GM19193 (cell line): Measurements from ENCODE around the gene TCF7.
A peak's percentile ranks its signal among the peaks of the same experiment; 100 is the strongest.

Experiments
- POLR2A ChIP-seq: IDR thresholded peaks from 4 replicates; pipeline ENCODE4 v1.6.1; 2011; ENCODE audit not compliant: insufficient read depth, insufficient read length; ENCODE audit errors: extremely low read depth

The TCF7 gene

DNA sequence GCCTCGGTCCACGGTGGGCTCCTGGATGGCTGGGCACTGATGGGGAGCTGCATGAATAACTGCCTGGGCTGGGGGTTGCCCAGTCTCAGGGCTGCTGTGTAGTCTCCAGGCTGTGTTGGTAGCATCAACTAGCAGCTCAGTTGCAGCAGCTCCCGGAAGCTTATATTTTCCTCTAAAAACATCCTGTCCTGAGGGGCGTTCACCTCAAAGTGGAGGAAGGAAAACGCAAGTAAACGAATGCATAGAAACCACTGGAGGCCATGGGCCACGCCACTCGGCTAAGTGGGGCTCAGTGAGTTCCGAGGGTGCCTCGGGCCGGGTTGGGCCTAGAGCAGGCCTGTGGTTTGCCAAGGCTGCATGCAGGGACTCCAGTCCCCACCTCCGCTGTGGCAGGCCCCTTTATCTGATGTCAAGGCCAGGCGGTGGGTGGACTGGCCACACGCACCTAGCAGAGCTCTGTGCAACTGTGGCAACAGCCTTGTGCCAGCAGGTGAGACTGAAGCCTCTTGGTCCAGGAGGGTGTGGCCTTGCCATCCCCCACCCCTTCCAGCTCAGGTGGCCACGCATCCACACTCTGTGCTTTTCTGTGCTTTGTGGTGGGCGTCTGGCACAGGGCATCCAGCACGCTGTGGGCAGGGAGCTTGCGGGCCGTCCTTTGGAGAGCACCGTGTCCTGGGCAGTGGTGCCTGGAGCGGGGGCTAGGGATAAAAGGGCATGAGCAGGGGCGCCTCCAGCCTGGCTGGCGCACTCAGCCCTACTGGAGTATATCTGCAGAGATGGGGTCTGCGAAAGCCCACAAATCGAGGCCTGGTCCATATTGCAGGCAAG, 15.1 kb downstream of the TCF7 start:
- no peak for TF ChIP-seq POLR2A

DNA sequence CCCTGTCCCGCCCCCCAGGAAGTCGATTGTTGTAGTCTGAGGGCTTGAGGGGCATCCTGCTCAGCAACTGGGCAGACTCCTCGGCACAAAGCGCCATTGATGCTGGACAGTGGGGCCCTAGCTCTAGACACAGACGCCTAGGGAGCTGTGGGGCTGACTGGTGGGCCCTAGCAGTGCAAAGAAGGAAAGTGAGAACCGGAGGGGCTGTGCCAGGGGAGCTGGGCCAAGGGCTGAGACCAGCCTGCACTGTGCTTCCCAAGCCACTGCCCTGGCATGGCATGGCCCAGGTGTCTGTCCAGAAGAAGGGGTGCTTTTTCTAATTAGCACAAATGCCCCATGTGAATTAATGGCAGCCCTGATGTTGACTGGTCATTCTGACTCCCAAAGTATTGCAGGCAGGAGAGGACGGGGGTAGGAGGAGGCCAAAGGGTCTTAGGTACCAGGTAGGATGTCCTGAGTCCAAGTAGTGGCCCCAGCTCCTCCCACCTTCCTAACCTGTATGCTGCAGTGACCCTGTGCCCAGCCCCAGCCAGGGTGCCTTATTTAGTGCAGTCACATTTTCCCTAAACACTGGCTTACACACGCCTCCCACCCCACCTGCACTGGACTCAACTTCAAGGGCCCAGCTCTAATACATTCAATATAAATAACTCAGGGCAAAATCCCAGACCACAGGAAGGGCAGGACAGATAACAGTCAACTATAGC, 15.9 kb downstream of the TCF7 start:
- no peak for TF ChIP-seq POLR2A

DNA sequence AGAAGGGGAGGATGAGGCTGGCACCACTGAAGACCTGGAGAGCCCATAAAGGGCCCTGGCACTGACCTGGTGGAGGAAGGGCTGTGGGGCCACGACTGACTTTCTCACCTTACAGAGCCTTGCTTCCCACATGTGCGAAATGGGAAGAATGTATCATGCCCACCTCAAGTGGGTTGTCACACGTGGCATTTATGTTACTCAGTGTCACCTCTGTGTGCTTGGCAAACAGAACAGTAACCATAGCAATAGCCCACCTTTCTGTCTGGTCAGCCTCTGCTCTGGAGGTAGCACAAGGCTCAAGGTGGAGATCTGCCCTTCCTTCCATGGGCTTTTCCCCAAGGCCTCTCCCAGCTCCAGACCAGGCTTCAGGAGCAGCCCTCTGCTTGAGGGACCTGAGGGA, 16.7 kb downstream of the TCF7 start:
- TF ChIP-seq POLR2A = no peak

DNA sequence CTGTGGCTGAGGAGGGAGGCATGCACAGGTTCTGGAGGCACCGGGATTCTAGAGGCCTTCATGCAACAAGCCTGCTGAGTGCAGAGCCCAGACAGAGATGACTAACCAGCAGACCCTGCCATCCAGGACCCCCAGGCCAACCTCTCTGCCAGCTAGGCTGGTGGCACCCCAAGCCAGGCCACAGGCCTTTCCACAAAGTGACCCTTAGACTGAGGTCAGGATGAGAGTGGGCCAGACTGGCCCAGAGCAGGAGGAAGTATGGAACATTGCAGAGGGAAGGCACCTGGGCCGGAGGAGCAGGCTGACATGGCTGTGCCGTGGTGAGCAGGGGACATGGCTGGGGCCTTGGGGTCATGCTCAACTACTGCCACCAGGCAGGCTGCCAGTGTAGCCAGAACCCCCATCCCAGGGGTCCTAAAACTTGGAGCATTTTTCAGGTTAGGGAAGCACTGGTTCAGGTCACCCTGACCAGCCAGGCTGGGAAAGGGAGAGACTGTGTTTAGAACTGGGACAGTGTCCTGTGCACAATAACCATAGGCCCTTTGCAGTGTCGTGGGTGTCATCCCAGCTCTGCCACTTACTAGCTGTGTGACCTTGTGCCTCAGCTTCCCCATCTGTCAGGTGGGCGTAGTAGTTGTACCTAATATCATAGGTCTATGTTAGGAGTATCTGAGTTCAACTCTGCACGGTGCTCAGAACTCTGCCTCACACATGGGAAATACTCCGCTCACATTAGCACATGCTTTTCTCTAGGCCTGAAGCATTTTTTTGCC, 17.3 kb downstream of the TCF7 start:
- TF ChIP-seq POLR2A = no peak

DNA sequence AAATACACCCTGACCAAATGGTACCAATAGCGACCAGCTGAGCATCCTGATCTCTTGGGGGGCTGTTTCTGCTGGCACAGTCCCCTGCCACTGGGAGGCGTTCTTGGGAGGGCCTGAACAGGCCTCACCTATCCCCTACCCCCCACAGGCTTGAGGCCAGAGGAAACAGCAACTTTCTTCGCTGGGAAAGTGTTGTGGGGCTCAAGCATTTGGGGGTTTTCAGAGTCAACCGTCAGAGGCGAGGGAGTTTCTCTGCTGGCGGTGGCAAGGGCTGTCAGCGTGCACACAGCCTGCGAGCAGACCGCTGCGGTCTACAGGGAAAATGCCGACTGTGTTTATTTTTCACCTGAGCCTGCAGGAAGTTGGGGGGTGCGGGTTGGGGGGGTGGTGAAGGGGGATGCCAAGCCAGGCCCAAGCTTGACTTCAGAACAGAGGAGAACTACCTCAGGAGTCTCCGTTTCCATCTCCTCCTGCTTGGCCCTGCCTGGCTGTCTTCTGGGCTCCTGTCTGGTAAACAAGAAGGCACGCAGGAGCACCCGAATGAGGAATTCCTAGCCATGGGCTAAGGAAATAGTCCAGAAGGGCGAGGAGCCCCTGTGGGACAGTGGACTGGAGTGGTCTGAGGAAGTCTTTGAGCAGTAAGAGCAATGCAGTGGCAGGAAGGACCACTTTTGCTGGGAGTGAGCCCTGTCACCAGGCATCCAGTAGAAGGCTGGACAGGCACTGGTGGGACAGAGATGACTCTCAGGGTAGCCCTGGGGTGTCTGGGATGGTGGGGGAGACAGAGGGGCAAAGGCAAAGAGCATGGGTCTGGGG, 18.1 kb downstream of the TCF7 start:
- no peak for TF ChIP-seq POLR2A

DNA sequence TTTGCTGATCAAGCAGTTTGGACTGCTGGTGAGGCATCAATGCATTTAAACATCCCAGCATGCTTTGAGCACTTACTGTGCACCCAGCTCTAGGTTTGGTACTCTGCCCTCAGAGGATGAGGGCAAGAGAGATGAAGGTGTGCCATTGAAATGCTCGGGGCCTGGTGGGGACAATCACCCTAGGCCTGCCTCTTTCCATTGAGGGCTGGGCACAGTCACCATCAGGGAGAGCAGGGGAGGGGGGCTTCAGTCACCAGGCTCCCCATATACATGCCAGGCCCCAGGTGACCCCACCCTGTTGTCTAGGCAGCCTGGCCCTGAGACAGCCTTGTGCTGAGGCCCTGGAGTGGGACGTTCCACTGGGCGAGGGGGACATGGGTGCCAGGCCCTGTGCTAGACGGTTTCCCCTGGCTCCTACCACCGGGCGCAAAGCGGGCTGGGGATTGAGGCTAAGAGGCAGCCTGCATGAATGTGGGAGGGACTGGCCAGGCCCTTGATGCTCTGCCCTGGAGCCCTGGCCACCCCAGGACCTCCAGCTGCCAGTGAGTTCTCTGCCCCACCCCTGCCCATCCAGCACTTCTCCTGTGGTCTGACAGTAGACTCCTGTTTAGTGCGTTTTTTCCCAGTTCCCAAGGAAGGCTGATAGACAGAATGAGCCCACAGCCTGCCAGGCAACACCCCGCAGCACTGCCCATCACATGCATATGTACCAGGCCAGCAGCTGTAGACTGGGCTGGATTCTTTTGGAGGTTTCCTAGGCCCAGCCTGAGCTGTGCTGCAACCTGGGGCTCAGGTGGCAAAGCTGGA, 18.9 kb downstream of the TCF7 start:
- no peak for TF ChIP-seq POLR2A

DNA sequence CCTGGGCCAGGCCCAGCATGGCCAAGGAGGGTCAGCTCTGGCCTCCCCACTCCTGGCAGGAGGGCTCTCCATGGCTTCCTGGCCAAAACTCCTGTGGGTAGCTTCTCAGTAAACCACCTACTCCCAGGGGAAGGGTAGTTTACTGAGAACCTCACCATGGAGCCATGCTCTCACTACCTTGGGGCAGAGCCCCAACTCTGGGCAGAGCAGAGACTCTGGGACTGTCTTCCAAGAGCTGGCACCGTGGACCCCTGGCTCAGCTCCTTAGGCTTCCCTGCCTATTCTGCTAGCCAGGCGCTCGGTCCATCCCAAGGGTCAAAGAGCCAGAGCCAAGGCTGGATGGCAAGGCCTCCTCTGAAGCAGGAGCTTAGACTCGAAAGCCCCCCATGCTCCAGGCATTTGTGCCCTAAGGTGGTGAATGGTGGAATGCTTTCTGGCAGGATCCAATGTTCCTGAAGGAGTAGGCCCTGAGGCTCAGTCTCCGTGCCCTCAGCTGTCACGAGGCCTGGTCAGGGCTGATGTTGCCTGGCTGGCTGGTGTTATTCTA, 19.6 kb downstream of the TCF7 start:
- no peak for TF ChIP-seq POLR2A

DNA sequence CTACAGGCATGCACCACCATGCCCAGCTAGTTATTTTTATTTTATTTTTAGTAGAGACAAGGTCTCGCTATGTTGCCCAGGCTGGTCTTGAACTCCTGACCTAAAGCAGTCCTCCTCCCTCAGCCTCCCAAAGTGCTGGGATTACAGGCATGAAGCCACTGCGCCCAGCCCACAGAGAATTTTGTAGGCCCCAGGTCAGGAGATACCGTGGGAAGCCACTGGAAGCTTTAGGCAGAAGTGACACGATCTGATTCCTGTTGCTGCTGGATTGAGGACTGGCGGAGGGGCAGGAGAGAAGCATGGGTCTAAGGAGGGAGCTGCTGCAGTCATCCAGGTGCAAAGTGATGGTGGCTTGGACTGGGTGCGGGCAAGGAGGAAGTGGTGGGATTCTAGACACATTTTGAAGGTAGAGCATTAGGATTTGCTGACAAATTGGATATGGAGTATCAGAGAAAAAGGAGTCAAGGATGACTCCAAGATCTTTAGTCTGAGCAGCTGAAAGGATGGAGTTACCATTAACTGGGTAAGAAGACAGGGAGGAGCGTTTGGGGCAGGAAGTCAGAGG, 20.7 kb downstream of the TCF7 start:
- no peak for TF ChIP-seq POLR2A

DNA sequence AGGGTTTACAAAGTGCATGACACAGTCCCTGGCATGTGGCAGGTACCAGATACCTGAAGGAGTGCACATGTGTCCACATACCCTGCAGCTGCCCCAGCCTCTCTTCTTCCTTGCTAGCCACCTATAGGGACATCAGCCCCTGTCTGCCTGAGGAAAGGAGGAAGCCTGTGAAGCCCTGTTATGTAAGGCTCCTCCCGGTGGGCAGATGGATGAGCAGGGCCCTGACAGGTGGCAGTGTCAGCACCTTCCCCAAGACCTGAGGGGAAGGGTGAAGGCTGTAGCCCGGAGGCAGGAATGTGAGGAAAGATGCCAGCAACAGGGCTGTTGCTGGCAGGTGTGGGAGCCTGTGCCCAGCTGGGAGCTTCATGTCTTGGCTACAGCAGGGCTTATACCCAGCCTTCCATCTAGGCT, 21.7 kb downstream of the TCF7 start:
- TF ChIP-seq POLR2A = no peak

DNA sequence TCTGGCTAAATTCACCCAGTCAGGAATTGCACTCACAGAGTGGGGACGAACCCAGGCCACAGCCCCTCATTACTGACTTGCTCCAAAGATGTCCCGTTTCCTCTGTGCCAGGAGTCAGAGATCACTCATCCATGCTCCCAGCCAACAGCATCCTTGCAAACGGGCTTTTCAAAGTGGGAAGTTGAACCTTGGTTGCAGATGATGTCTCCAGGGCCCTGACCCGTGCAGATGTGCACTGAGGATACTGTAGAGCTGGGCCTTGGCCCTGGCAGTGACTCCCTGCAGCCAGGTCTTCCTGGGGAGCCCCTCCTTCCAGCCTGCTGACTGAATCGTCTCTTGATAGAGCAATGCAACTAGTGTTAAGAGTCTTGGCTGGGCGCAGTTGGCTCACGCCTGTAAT, 22.3 kb downstream of the TCF7 start:
- no peak for TF ChIP-seq POLR2A

DNA sequence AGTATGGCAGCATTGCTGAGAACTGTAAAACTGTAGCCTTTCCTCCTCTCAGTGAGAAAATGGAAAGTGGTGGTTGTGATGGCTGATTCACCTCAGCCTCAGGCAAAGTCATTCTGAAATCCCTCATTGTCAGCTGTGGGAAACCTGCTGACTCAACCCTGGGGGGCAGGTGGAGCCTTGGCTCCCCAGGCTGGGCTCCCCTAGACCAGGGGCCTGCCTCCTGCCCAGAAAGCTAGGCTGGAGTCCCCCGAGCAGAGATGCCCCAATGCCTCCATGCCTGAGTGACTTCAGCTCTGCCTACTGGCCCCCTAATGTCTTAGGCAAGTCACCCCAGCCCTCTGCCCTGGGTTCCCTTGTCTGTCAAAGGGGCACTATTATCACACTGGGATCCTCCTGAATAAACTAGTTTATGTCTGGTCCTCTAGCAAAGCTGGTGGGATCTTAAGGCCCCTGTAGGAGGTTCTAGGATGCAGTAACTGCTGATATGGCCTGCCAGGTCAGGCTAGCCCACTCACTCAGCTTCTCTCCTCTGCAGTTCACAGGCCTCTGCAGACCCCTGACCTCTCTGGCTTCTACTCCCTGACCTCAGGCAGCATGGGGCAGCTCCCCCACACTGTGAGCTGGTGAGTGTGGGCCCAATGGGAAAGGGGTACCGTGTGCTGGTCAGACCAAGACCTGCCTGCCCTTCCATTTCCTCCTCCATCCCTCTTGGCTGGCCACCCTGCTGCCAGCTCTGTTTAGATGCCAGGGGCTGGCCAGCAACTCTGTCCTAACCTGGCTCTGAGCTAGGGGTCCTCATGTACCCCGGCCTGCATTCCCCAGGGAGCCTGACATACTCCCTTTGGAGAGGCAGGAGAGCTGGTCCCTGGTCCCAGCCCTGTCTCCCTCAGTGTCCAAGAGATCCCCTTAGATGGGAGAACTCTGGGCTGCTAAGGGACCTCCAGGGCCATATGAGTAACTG, 24.2 kb downstream of the TCF7 start:
- TF ChIP-seq POLR2A = peak; percentile 2

DNA sequence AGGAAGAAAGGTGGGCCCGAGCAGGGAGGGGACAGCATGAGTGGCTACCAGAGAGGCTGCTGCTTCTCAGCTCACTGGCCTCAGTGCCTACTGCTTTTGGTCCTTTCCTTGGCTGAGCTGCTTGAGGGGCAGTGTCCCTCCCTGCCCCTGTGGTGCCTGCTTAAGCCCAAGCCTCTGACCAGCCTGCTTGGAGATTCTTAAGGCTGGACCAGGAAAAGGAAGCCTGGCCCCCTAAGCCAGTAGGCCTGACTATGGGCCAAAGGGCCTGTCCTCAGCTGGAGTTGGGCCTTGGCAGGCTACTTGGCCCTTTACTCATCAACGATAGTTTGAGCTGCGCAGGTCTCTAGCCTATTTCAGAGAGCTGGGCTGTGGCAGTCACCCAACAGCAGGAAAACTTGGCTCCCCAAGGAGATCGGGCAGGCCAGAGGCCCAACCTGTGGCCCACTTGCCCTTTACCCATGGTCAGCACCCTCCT, 24.9 kb downstream of the TCF7 start:
- no peak for TF ChIP-seq POLR2A
